ENCODE data around the gene SNCG. TPM values are rescaled to one million over a fixed set of nuclear protein-coding genes. Genes with fewer than 3 reads are reported as not detected.
A peak's percentile ranks its signal among the peaks of the same experiment; 100 is the strongest.
"Not testable (repeated sequence)": the region's sequence is repeated elsewhere in the genome, so short reads cannot be mapped to it uniquely, and the experiment has no call there.

SNCG gene
- total RNA-seq (2014; rRNA removed; shearing (Covaris generic)) = 1.7 TPM in 1 of 2 replicates, not detected in the other

GRCh38 chr10:86958116-86958900, at the start of gene SNCG:
TSS of gene SNCG (plus strand) at chr10:86958599. CDS start at chr10:86958698, 99 bp downstream.
- no peak for DNase-seq (ENCODE audit: low read depth)

DNA sequence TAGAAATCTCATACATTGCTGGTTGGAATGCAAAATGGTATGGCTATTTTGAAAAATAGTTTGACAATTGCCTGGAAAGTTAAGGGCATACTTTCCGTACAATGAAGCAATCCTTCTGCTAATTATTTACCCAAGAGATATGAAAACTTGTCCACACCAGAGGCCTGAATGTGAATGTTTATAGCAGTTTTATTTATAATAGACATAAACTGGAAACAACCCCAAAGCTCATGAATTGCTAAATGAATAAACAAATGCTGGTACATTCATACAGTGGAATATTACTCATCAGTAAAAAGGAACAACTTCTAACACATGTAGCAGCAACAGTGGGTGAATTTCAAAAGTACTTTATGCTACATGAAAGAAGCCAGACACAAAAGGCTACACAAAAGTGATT, 43.7 kb upstream of the SNCG start:
- no peak for DNase-seq (ENCODE audit: low read depth)

DNA sequence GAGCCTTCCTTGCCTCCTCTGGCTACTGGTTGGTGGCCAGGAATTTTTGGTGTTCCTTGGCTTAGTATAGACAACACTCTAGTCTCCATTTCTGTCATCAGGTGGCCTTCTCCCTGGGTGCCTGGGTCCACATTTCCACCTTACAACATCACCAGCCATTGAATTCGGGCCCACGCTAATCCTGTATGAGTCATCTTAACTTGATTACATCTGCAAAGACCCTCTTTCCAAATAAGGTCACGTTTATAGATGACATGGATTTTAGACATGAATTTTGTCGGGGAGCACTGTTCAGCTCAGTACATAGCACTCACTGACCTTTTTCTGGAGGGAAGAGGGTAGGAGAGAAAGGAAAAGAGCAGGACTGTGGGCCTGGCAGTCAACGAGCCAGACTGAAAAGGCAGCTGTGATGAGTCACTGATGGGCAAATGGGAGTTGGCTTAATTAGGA, 40.4 kb upstream of the SNCG start:
- peak; percentile 23 for DNase-seq (ENCODE audit: low read depth)

- no peak for DNase-seq (ENCODE audit: low read depth)
Measured at GRCh38 chr10:86922553-86922961, 35.8 kb upstream of the SNCG start.

DNA sequence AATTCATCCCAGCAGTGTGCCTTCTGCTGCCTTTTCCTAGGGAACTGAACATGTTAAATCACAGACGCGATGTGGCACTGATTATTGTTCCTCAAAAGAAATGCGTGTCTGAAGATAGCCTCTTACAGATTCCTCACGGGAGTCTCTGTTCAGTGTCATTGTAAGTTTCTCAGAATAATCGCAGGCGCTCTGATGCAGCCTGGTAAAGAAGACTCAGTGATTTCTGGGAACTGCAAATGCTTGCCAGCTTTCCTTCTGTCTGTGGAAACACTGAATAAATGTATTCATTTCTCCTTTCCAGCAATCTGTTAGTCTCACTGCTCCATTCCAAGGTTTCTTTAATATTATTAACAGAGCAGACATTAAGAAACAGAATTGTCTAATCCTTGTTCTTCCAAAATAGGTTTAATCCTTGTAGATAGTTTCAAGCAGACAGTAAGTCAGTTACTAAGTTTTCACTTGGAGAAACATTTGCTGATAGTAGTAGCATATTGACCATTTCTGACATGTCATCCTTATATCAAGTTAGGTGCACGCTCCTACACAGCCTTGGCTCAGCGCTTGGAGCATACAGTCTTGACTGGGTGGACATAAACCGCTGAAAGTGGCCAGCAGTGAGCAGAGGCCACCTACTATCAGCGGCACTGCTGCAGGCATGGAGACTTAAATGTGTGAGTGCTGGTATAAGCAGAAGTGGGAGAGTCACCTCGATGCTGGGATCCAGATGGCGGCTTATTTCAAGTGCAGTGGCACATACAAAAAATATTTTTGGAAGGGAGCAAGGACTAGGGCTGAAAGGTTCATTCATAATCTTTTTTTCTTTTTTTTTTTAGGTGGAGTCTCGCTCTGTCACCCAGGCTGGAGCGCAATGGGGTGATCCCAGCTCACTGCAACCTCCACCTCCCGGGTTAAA, 28.7 kb upstream of the SNCG start:
- no peak for DNase-seq (ENCODE audit: low read depth)

DNA sequence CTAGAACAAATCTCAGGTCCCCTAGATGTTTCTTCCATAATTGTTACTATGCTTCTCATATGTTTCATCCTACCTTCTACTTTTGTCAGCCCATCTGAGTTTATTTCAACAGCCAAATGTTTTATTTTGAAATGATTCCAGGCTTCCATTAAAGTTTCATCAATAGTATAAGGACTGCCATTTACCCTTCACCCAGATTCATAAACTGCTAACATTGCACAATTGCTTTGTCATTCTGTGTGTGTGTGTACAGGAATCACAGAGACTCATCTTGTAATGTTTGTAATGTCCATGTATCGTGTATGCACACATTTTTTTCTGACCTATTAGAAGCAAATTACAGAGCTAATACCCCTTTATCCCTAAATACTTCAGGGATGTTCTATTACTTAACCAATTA, 26.5 kb upstream of the SNCG start:
- DNase-seq (ENCODE audit: low read depth) = no peak

- no peak for DNase-seq (ENCODE audit: low read depth)
Measured at GRCh38 chr10:86932674-86933073, 25.7 kb upstream of the SNCG start.

DNA sequence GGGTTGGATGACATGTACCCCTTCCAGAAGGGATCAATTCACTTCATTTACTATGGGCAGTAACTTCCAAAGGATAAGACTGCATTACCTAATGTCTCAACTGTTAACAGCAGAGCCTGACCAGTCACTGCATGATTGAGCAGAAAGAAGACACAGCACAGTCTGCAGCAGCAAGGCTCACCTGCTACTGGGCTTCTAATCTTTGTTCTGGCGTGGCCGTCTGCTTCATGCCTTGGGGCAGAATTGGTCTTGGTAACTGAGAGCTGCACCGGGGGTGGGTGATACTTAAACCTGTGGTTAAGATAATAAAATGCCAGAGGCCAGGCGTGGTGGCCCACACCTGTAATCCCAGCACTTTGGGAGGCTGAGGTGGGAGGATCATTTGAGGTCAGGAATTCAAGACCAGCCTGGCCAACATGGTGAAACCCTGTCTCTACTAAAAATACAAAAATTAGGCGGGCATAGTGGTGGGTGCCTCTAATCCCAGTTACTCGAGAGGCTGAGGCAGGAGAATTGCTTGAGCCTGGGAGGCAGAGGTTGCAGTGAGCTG, 24.2 kb upstream of the SNCG start:
- not testable (repeated sequence) for DNase-seq (ENCODE audit: low read depth)

GRCh38 chr10:86936661-86937501, 21.5 kb upstream of the SNCG start:
- DNase-seq (ENCODE audit: low read depth) = peak; percentile 32

GRCh38 chr10:86937502-86938154, 20.8 kb upstream of the SNCG start:
- DNase-seq (ENCODE audit: low read depth) = no peak

- no peak for DNase-seq (ENCODE audit: low read depth)
Measured at GRCh38 chr10:86938260-86938659, 20.1 kb upstream of the SNCG start.

GRCh38 chr10:86940076-86940475, 18.3 kb upstream of the SNCG start:
- DNase-seq (ENCODE audit: low read depth) = not testable (repeated sequence)

DNA sequence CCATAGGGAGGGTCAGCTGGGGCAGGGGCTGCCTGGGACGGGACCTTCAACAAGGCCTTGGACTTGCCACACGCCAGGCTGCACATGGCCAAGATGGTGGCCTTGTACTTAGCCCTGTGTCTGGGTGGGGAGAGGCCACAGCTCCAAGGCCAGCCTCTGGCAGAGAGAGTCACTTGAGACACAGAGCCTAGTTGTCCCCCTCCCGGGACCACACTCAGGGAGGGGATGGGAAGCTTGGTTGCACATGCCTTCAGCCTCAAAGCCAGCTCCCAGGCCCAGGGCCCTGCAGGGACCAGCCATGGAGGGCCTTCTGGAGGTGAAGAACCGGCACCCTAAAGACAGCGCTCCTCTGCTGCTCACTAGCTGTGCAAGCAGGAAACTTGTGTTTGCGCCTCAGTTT, 17.7 kb upstream of the SNCG start:
- no peak for DNase-seq (ENCODE audit: low read depth)

- DNase-seq (ENCODE audit: low read depth) = no peak
Measured at GRCh38 chr10:86941426-86941825, 17.0 kb upstream of the SNCG start.

GRCh38 chr10:86941991-86942421, 16.4 kb upstream of the SNCG start:
- no peak for DNase-seq (ENCODE audit: low read depth)

GRCh38 chr10:86942441-86943315, 15.7 kb upstream of the SNCG start:
- no peak for DNase-seq (ENCODE audit: low read depth)

- DNase-seq (ENCODE audit: low read depth) = no peak
Measured at GRCh38 chr10:86943316-86944030, 14.9 kb upstream of the SNCG start.

DNA sequence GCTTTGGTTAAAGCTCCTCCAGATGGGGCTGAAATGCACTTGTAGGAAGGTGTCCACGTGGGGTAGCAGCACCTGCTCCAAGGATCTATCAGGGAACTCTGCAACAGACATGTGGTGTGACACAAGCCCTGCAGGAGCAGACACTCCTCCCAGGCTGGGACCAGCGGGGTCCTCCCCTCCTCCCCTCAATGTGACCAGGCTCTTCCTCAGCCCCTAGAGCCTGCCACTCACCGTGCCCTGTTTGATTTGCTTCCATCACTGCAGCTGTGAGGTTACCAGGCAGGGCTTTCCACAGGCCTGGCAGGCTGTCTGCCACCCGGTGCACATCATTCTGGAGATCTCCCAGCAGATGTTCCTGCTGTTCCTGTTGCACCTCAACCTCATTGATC, 14.4 kb upstream of the SNCG start:
- DNase-seq (ENCODE audit: low read depth) = no peak

DNA sequence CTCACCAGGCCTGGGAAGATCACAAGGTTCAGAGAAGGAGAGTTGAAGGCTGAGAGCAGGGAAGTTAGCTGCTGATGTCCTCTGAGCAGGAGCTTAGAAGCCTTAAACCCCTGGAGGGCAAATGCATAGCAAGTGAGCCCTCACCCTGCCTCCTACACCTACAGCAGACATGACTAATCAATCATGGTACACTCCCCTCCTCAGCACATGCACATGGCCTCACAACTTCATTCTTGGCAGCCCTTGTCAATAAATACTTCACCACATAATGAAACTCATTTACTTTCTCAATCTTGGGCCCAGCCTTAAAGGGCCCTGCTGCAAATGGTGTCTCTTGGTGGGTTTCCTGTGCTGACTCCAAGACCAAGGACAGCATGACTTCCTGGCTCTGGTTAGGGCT, 13.9 kb upstream of the SNCG start:
- no peak for DNase-seq (ENCODE audit: low read depth)

All from Daoy (cell line).